ENCODE measurements around the gene KATNB1.
"Not testable (repeated sequence)": the region's sequence is repeated elsewhere in the genome, so short reads cannot be mapped to it uniquely, and the experiment has no call there.

KATNB1 gene

DNA sequence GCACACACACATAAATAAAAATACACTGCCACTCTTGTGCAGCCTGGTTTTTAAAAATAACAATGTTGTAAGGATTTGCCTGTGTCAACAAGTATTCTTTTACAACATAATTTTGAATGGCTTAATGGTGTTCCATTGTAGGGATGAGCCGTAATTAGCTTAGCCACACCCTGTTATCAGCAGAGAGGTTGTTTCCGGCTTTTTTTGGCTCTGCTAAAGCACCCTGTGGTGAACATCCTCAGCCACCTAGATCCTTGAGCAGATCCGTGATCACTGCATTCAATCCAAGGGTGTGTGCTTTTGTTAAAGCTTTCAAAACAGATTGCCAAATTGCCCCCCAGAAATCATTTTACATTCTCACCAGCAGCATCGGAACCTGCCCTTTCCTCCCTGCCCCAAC is 7.0 kb downstream of the KATNB1 start:
- Histone ChIP-seq H3K36me3 (peaks cover 59% of the 10 kb centered on the region), H3K4me1 (ENCODE audit: control insufficient read depth in 1 of 2, insufficient read depth in 1 of 2, low read depth in 1 of 2, low read length in 1 of 2) (no peaks in the 10 kb centered on the region), H3K27ac (no peak overlapping the region), H3K9me3 (no peaks in the 10 kb centered on the region), H3K4me3 (ENCODE audit: low read depth in 1 of 2, low read length in 1 of 2) (no peak overlapping the region), H3K27me3 (no peaks in the 10 kb centered on the region)
- TF ChIP-seq CTCF (IDR thresholded peaks at IDR 0.05), result no peak

GRCh38 chr16:57743458-57743857 is 7.9 kb downstream of the KATNB1 start:
- no peak overlapping the region for H3K27ac ChIP-seq
- no peaks in the 10 kb centered on the region for H3K4me1 ChIP-seq (ENCODE audit: control insufficient read depth in 1 of 2, insufficient read depth in 1 of 2, low read depth in 1 of 2, low read length in 1 of 2)
- no peaks in the 10 kb centered on the region for H3K27me3 ChIP-seq
- no peaks in the 10 kb centered on the region for H3K9me3 ChIP-seq
- no peak overlapping the region for H3K4me3 ChIP-seq (ENCODE audit: low read depth in 1 of 2, low read length in 1 of 2)
- peaks cover 65% of the 10 kb centered on the region for H3K36me3 ChIP-seq
- no peak for TF ChIP-seq CTCF (IDR thresholded peaks at IDR 0.05)

DNA sequence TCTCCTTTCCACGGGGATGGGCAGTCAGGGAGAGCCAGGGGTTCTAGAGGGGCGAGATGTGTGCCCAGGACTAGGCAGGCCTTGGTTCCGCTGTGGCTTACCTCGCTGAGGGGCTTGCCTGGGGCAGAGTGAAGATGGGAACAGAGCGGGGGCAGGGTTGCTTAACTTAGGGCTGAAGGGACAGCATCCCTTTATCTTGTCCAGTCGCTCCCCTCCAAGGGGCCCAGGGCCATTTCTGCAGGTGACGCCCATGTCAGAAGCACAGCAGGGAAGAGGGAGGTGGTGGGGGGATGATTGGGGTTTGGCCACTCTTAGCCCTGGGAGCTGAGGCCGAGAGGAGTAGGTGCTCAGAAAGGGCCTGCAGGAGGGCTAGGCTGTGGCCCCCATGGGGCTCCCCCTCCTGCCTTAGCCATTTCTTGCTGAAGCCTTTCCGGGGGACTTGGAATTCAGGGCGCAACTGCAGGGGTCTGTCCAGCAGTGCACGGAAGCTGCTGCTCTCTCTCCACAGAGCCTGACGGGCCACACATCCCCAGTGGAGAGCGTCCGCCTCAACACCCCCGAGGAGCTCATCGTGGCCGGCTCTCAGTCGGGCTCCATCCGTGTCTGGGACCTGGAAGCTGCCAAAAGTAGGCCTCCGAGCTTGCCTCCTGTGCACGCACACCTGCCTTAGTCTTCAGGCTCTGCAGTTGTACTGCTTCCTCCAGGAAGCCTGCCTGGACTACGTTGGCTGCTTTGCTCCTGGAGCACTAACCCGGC is 8.5 kb downstream of the KATNB1 start:
- Histone ChIP-seq H3K27me3 (no peaks in the 10 kb centered on the region), H3K9me3 (no peaks in the 10 kb centered on the region), H3K4me3 (ENCODE audit: low read depth in 1 of 2, low read length in 1 of 2) (no peak overlapping the region), H3K36me3 (peaks cover 71% of the 10 kb centered on the region), H3K4me1 (ENCODE audit: control insufficient read depth in 1 of 2, insufficient read depth in 1 of 2, low read depth in 1 of 2, low read length in 1 of 2) (no peaks in the 10 kb centered on the region), H3K27ac (no peak overlapping the region)
- TF ChIP-seq CTCF (IDR thresholded peaks at IDR 0.05), result no peak

- no peaks in the 10 kb centered on the region for H3K27me3 ChIP-seq
- H3K36me3 ChIP-seq, result peaks cover 75% of the 10 kb centered on the region
- H3K4me1 ChIP-seq (ENCODE audit: control insufficient read depth in 1 of 2, insufficient read depth in 1 of 2, low read depth in 1 of 2, low read length in 1 of 2), result no peaks in the 10 kb centered on the region
- no peak overlapping the region for H3K27ac ChIP-seq
- no peak overlapping the region for H3K4me3 ChIP-seq (ENCODE audit: low read depth in 1 of 2, low read length in 1 of 2)
- H3K9me3 ChIP-seq, result no peaks in the 10 kb centered on the region
- no peak for TF ChIP-seq CTCF (IDR thresholded peaks at IDR 0.05)
Measured at GRCh38 chr16:57744642-57744903, 9.0 kb downstream of the KATNB1 start.

DNA sequence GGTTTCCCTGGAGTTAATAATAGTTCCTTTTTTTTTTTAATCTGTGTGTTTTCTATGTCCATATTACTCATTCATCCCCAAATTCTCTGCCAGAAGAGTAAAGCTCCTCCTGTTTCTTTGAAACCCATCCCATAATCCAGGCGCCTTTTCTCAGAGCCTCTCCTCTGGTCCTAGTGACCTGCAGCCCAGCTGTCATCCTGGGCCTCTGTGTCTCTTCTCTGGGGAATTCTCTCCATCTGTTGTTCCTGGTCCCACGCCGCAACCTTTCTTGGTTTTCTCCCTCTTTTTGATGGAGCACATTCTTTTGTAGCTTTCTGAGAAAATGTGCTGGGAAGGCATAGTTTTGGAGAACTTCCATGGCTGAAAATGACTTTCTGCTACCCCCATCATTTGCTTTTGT is 10.2 kb downstream of the KATNB1 start:
- H3K36me3 ChIP-seq, result peaks cover 74% of the 10 kb centered on the region
- H3K4me3 ChIP-seq (ENCODE audit: low read depth in 1 of 2, low read length in 1 of 2), result no peak overlapping the region
- H3K27ac ChIP-seq, result no peak overlapping the region
- no peaks in the 10 kb centered on the region for H3K27me3 ChIP-seq
- TF ChIP-seq CTCF (IDR thresholded peaks at IDR 0.05), result no peak
- H3K4me1 ChIP-seq (ENCODE audit: control insufficient read depth in 1 of 2, insufficient read depth in 1 of 2, low read depth in 1 of 2, low read length in 1 of 2), result no peaks in the 10 kb centered on the region
- no peaks in the 10 kb centered on the region for H3K9me3 ChIP-seq

DNA sequence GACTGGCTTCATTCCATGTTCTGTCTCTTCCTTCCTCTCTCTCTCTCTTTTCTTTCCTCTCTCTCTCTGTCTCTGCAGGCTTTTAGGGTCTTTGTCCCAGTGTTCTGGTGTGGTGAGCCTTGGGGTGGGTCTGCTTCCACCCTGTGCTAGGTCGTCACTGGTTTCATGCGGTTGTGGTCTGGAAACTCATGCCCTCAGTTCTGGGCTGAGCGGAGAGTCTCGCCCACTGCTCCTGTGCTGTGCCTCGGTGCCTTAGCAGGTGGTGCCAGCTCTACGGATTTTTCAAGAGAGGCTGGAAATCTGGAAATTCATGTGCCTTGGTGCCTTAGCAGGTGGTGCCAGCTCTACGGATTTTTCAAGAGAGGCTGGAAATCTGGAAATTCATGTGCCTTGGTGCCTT is 10.7 kb downstream of the KATNB1 start:
- not testable (repeated sequence) for H3K4me3 ChIP-seq (ENCODE audit: low read depth in 1 of 2, low read length in 1 of 2); H3K4me1 ChIP-seq (ENCODE audit: control insufficient read depth in 1 of 2, insufficient read depth in 1 of 2, low read depth in 1 of 2, low read length in 1 of 2); H3K27ac ChIP-seq; H3K9me3 ChIP-seq; H3K27me3 ChIP-seq
- H3K36me3 ChIP-seq, result peaks cover 74% of the 10 kb centered on the region
